Endothelial cell of umbilical vein (primary cell): Measurements from ENCODE around the gene TJP3. TPM values are rescaled to one million over a fixed set of nuclear protein-coding genes. Genes with fewer than 3 reads are reported as not detected.

Experiments
- BruUV-seq: library from RNA; stranded (reverse); fragments of 400-500 nt; replicated peaks from 2 replicates; lab custom pipeline; 2021; lab: Mats Ljungman, UMichigan
- CTCF ChIA-PET: fragments of 300-600, 350-600 bp; sonication (Branson Sonifier 250); formaldehyde crosslinking; loops from one replicate; lab custom pipeline; 2021; ENCODE audit warnings: antibody characterized with exemption, inconsistent platforms; lab: Charles Lee
- POLR2A ChIA-PET: fragments of 300-600, 350-600 bp; sonication (Branson Sonifier 250); formaldehyde crosslinking; loops from one replicate; lab custom pipeline; 2021; ENCODE audit warnings: antibody characterized with exemption, inconsistent platforms; lab: Charles Lee
- DNase-seq: peaks from one replicate; pipeline ENCODE4 v3.0.0-alpha.2; 2011; ENCODE audit warnings: low read depth, low spot score
- FAIRE-seq: peaks from 2 replicates; lab custom pipeline; 2011; peaks lifted over from hg19 to GRCh38; lab: Jason Lieb, UNC
- H2AFZ ChIP-seq: 2 replicates; pipeline ENCODE4 v1.6.0; 2012; ENCODE audit warnings: low read depth, low read length, control low read depth, inconsistent platforms
- H3K27ac ChIP-seq: 2 replicates; pipeline ENCODE4 v1.5.1; 2011; ENCODE audit warnings: low read depth, mild to moderate bottlenecking, control low read depth, low read length, moderate library complexity; ENCODE audit not compliant: insufficient read depth
- H3K27me3 ChIP-seq, 2 experiments: 2 replicates each; pipeline versions ENCODE4 v1.6.0 to v1.6.1; 2011; ENCODE audit warnings: low read length in 2 of 2, mixed read lengths in 1 of 2; ENCODE audit not compliant: control insufficient read depth in 2 of 2, insufficient read depth in 2 of 2
- H3K36me3 ChIP-seq, 2 experiments: 2 replicates in 1 of 2; 3 replicates in 1 of 2; pipeline ENCODE4 v1.5.1; 2011; ENCODE audit warnings: low read length in 2 of 2, mild to moderate bottlenecking in 1 of 2, moderate library complexity in 1 of 2; ENCODE audit not compliant: control insufficient read depth in 2 of 2, insufficient read depth in 2 of 2; ENCODE audit errors: extremely low read depth in 1 of 2
- H3K4me1 ChIP-seq: 3 replicates; pipeline ENCODE4 v1.5.1; 2011; ENCODE audit warnings: mild to moderate bottlenecking, low read length; ENCODE audit not compliant: control insufficient read depth, insufficient read depth; ENCODE audit errors: extremely low read depth
- H3K4me2 ChIP-seq: 2 replicates; pipeline ENCODE4 v1.6.1; 2011; ENCODE audit warnings: low read length, control low read depth, mixed read lengths; ENCODE audit not compliant: insufficient read depth
- H3K4me3 ChIP-seq, 3 experiments: fragments of 200-600 bp in 1 of 3; sonication (generic), shearing (Covaris generic) in 1 of 3; replicated peaks in 1 of 3; 2 replicates each; pipeline ENCODE4 v1.5.1; 2011 to 2016; ENCODE audit warnings: control low read depth in 3 of 3, low read length in 3 of 3, mild to moderate bottlenecking in 2 of 3, inconsistent platforms in 1 of 3, low read depth in 1 of 3, moderate library complexity in 1 of 3; ENCODE audit not compliant: insufficient read depth in 1 of 3
- H3K79me2 ChIP-seq: 2 replicates; pipeline ENCODE4 v1.6.0; 2012; ENCODE audit warnings: low read length, inconsistent platforms; ENCODE audit not compliant: control insufficient read depth, insufficient read depth
- H3K9ac ChIP-seq: replicated peaks from 2 replicates; pipeline ENCODE3; 2011; ENCODE audit warnings: low read length, control low read depth; ENCODE audit not compliant: insufficient read depth; ENCODE audit errors: extremely low read depth
- H3K9me1 ChIP-seq: replicated peaks from 3 replicates; pipeline ENCODE4 v1.6.0; 2011; ENCODE audit warnings: mild to moderate bottlenecking, low read length; ENCODE audit not compliant: control insufficient read depth, insufficient read depth; ENCODE audit errors: extremely low read depth
- H3K9me3 ChIP-seq: replicated peaks from 2 replicates; pipeline ENCODE4 v1.5.1; 2012; ENCODE audit warnings: low read length, inconsistent platforms; ENCODE audit not compliant: control insufficient read depth, insufficient read depth
- H4K20me1 ChIP-seq: replicated peaks from 2 replicates; pipeline ENCODE3; 2011; ENCODE audit warnings: mild to moderate bottlenecking, low read length; ENCODE audit not compliant: control insufficient read depth, insufficient read depth; ENCODE audit errors: extremely low read depth
- EZH2 ChIP-seq: IDR thresholded peaks from 2 replicates; pipeline ENCODE4 v1.6.1; 2012; ENCODE audit warnings: borderline replicate concordance, low read depth, mild to moderate bottlenecking, moderate library complexity, low read length, inconsistent platforms; ENCODE audit not compliant: severe bottlenecking
- FOS ChIP-seq: IDR thresholded peaks from 2 replicates; pipeline ENCODE4 v1.6.1; 2011; ENCODE audit warnings: mild to moderate bottlenecking, low read length, moderate library complexity, borderline replicate concordance; ENCODE audit not compliant: insufficient read depth
- GATA2 ChIP-seq: IDR thresholded peaks from 2 replicates; pipeline ENCODE4 v1.7.0; 2011; ENCODE audit warnings: low read depth, mild to moderate bottlenecking, moderate library complexity, mixed read lengths, low read length; ENCODE audit not compliant: insufficient read length, insufficient read depth
- JUN ChIP-seq: IDR thresholded peaks from 2 replicates; pipeline ENCODE4 v1.6.1; 2011; ENCODE audit warnings: borderline replicate concordance, low read depth; ENCODE audit not compliant: insufficient read length, insufficient read depth
- MYC ChIP-seq: IDR thresholded peaks from one replicate; pipeline ENCODE4 v1.6.1; 2011; ENCODE audit warnings: mild to moderate bottlenecking, low read depth, low read length
- POLR2A ChIP-seq: IDR thresholded peaks from 2 replicates; pipeline ENCODE4 v1.6.1; 2012; ENCODE audit warnings: low read depth, mild to moderate bottlenecking, control low read depth, low read length
- POLR2AphosphoS5 ChIP-seq: IDR thresholded peaks from 2 replicates; pipeline ENCODE4 v1.6.1; 2012; ENCODE audit warnings: low read depth, mild to moderate bottlenecking, control low read depth, low read length, moderate library complexity; ENCODE audit not compliant: insufficient read depth
- dilution Hi-C: fragments of 300-500 bp; cut with MboI; formaldehyde crosslinking; loops from one replicate; pipeline ENCODE4 v1.15.0; 2019; ENCODE audit warnings: low sequenced_read_pairs; ENCODE audit not compliant: extremely low pct_ligation_motif_present
- intact Hi-C: fragments of 100-400 bp; cut with micrococcal nuclease; formaldehyde crosslinking; loops from one replicate; pipeline ENCODE4 v1.10.0; 2022
- polyA plus RNA-seq, 4 experiments: library from polyadenylated mRNA; depleted of rRNA in 3 of 4; stranded (reverse) in 3 of 4; unstranded in 1 of 4; fragments of >200 nt; gene quantifications; 2 replicates each; pipeline versions ENCODE4 v1.2.1 to v1.2.3, GENCODE V29; 2011 to 2012; ENCODE audit warnings: missing spikeins in 1 of 4
- total RNA-seq: library from RNA; stranded (reverse); gene quantifications from 2 replicates; pipeline ENCODE4 v1.2.3, GENCODE V29; 2021

TJP3 gene
- total and polyA plus RNA-seq, 2 donors (not counting 3 experiments of a cell fraction or from before 2014, with no cell fraction given): 0.10 TPM; not detected in 1

DNA sequence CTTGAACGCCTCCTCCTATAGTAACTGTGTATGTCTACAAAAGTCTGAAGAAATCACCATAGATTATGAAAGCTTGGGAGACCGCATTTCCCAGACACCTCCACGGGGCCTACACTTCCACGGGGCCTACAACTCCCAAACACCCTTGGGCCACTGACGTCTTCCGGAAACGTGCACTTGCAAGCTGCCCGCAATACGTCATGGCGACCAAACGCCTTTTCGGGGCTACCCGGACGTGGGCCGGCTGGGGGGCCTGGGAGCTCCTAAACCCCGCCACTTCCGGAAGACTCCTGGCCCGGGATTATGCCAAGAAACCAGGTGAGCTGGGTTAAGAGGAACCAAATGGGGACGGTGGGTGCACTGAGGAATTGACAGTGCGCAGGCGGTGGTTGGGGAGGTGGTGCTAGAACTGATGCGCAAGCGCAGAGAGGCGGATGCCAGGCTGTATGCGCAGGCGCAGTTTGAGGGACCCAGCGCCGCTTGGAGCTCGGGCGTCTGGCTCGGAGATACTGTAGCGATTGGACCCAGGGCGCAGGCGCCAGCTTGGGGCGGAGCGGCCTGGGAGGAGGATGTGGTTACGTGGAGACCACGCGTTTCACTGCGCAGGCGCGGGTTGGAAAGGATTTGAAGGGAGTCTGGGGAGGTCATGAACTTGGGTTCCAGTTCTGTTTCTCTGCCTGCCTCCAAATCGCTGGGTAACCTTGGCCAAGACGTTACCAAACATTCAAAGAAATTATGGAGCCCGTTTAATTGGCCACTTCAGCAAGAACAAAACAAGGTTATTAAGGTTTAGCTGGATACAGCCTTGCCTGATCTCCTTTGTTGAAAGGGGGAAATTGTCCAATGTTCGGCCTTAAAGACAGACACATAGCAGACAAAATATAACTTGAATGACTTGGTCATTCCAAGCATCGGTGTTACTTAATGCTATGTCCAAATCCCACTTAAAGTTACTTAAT is 54.6 kb downstream of the TJP3 start, which contains the start of gene MRPL54:
Gene MRPL54, plus strand, starts transcription at position 182 of the 959 bp plus-strand sequence. Its CDS starts 19 bp downstream, at position 201.
- Histone ChIP-seq H3K36me3 (peaks cover 2 to 13% of the 10 kb centered on the region in 2 experiments), H3K4me3 (peak within 1 kb of the TSS; percentile 64 to 93 (median 83)), H3K79me2 (peaks cover 23% of the 10 kb centered on the region), H3K27ac (peak within 1 kb of the TSS; percentile 92), H2AFZ (peak within 1 kb of the TSS; percentile 99), H4K20me1 (no peaks in the 10 kb centered on the region), H3K9ac (peak within 1 kb of the TSS; percentile 95), H3K9me1 (no peaks in the 10 kb centered on the region), H3K4me1 (peaks cover 14% of the 10 kb centered on the region), H3K9me3 (no peaks in the 10 kb centered on the region), H3K27me3 (no peaks in the 10 kb centered on the region), H3K4me2 (peak within 1 kb of the TSS; percentile 83)
- TSS peak; percentile 80 for BruUV-seq
- ChIA-PET POLR2A (interaction anchor here (0.6 to 1.3 kb wide), 2 partner anchors 65 to 223 kb away, joined by 3 read pairs; partner anchors contain the start of gene EEF2), CTCF (interaction anchor here (0.7 to 3.6 kb wide), 3 partner anchors 8 to 225 kb away, joined by 3 to 19 read pairs (median 3); no protein-coding TSS in a partner anchor)
- TF ChIP-seq JUN (no peak), GATA2 (no peak), EZH2 (no peak), FOS (no peak), MYC (peak; percentile 46), POLR2AphosphoS5 (peak; percentile 88), POLR2A (peak; percentile 74)
- FAIRE-seq: peak; percentile 98
- intact Hi-C loops (loop anchor here (2.0 kb wide), 1 partner anchor 206 kb away; no protein-coding TSS in a partner anchor), dilution Hi-C loops (no loop called here)
- peak; percentile 100 for DNase-seq
